H9 (cell line): Measurements from ENCODE around the gene FADS3. TPM values are rescaled to one million over a fixed set of nuclear protein-coding genes. Genes with fewer than 3 reads are reported as not detected.
A peak's percentile ranks its signal among the peaks of the same experiment; 100 is the strongest.

ENCODE experiments used
- DNase-seq: peaks from one replicate; pipeline ENCODE4 v3.0.0-alpha.2; 2017
- H2AFZ ChIP-seq: one replicate; pipeline ENCODE4 v1.6.1; 2013; ENCODE audit warnings: mild to moderate bottlenecking, low read length, control low read depth, moderate library complexity
- H2AK5ac ChIP-seq: 2 replicates; pipeline ENCODE4 v1.6.1; 2013; ENCODE audit warnings: low read length, control low read depth, mixed read lengths; ENCODE audit not compliant: insufficient read length
- H2BK120ac ChIP-seq: one replicate; pipeline ENCODE4 v1.6.1; 2013; ENCODE audit warnings: low read depth, mild to moderate bottlenecking, low read length, control low read depth, inconsistent platforms; ENCODE audit not compliant: poor library complexity, severe bottlenecking
- H2BK12ac ChIP-seq: 2 replicates; pipeline ENCODE4 v1.6.1; 2013; ENCODE audit warnings: low read length, control low read depth, mixed read lengths, low read depth; ENCODE audit not compliant: insufficient read length
- H2BK15ac ChIP-seq: 2 replicates; pipeline ENCODE4 v1.6.1; 2013; ENCODE audit warnings: low read depth, low read length, control low read depth
- H2BK20ac ChIP-seq: one replicate; pipeline ENCODE4 v1.6.1; 2013; ENCODE audit warnings: low read depth, mild to moderate bottlenecking, low read length, control low read depth, inconsistent platforms; ENCODE audit not compliant: poor library complexity, severe bottlenecking
- H2BK5ac ChIP-seq: 2 replicates; pipeline ENCODE4 v1.6.1; 2013; ENCODE audit warnings: low read length, control low read depth, mixed read lengths; ENCODE audit not compliant: insufficient read length
- H3K14ac ChIP-seq: 2 replicates; pipeline ENCODE4 v1.6.1; 2013; ENCODE audit warnings: low read length, control low read depth; ENCODE audit not compliant: insufficient read depth
- H3K18ac ChIP-seq: 2 replicates; pipeline ENCODE4 v1.6.1; 2013; ENCODE audit warnings: low read depth, mild to moderate bottlenecking, mixed read lengths, low read length, control low read depth; ENCODE audit not compliant: insufficient read length
- H3K23ac ChIP-seq: 2 replicates; pipeline ENCODE4 v1.6.1; 2013; ENCODE audit warnings: low read length, control low read depth, mixed read lengths, low read depth; ENCODE audit not compliant: insufficient read length
- H3K23me2 ChIP-seq: 2 replicates; pipeline ENCODE4 v1.6.1; 2013; ENCODE audit warnings: low read depth, mild to moderate bottlenecking, mixed read lengths, low read length, control low read depth; ENCODE audit not compliant: insufficient read length, poor library complexity, severe bottlenecking
- H3K27ac ChIP-seq: 2 replicates; pipeline ENCODE4 v1.5.1; 2013; ENCODE audit warnings: low read length, control low read depth, mixed read lengths, low read depth; ENCODE audit not compliant: insufficient read length
- H3K27me3 ChIP-seq: 2 replicates; pipeline ENCODE4 v1.6.1; 2013; ENCODE audit warnings: low read length, control low read depth, inconsistent platforms; ENCODE audit not compliant: insufficient read depth
- H3K4ac ChIP-seq: 2 replicates; pipeline ENCODE4 v1.6.1; 2013; ENCODE audit warnings: low read depth, mild to moderate bottlenecking, control low read depth, inconsistent platforms, low read length, moderate library complexity
- H3K4me1 ChIP-seq: 2 replicates; pipeline ENCODE4 v1.6.1; 2013; ENCODE audit warnings: low read length, control low read depth, inconsistent platforms; ENCODE audit not compliant: insufficient read depth
- H3K4me2 ChIP-seq: 2 replicates; pipeline ENCODE4 v1.6.1; 2013; ENCODE audit warnings: low read length, control low read depth, mixed read lengths; ENCODE audit not compliant: insufficient read length, insufficient read depth
- H3K56ac ChIP-seq: 2 replicates; pipeline ENCODE4 v1.6.1; 2013; ENCODE audit warnings: low read depth, mild to moderate bottlenecking, mixed read lengths, low read length, control low read depth; ENCODE audit not compliant: insufficient read length
- H3K79me1 ChIP-seq: 2 replicates; pipeline ENCODE4 v1.6.1; 2013; ENCODE audit warnings: low read depth, mild to moderate bottlenecking, moderate library complexity, low read length, control low read depth, inconsistent platforms; ENCODE audit not compliant: insufficient read depth, poor library complexity, severe bottlenecking
- H3K79me2 ChIP-seq: 2 replicates; pipeline ENCODE4 v1.6.1; 2013; ENCODE audit warnings: low read length, control low read depth, inconsistent platforms; ENCODE audit not compliant: insufficient read depth
- H3K9ac ChIP-seq: 2 replicates; pipeline ENCODE4 v1.6.1; 2013; ENCODE audit warnings: low read length, control low read depth, mixed read lengths; ENCODE audit not compliant: insufficient read length; ENCODE audit errors: extremely low read depth
- H3K9me3 ChIP-seq: one replicate; pipeline ENCODE4 v1.6.1; 2013; ENCODE audit warnings: low read depth, low read length, inconsistent platforms; ENCODE audit not compliant: control insufficient read depth
- H3T11ph ChIP-seq: one replicate; pipeline ENCODE4 v1.6.1; 2013; ENCODE audit warnings: mild to moderate bottlenecking, low read length, control low read depth, inconsistent platforms
- H4K20me1 ChIP-seq: one replicate; pipeline ENCODE4 v1.6.1; 2013; ENCODE audit not compliant: control insufficient read depth, insufficient read length, insufficient read depth
- H4K5ac ChIP-seq: 2 replicates; pipeline ENCODE4 v1.6.1; 2013; ENCODE audit warnings: low read depth, mild to moderate bottlenecking, mixed read lengths, low read length, control low read depth; ENCODE audit not compliant: insufficient read length
- H4K8ac ChIP-seq: replicated peaks from 2 replicates; pipeline ENCODE4 v1.6.1; 2013; ENCODE audit warnings: low read length, control low read depth, mixed read lengths, low read depth; ENCODE audit not compliant: insufficient read length
- H4K91ac ChIP-seq: 2 replicates; pipeline ENCODE4 v1.6.1; 2013; ENCODE audit warnings: low read depth, mild to moderate bottlenecking, moderate library complexity, mixed read lengths, low read length, control low read depth; ENCODE audit not compliant: insufficient read length
- H3K27ac Mint-ChIP-seq, 3 experiments: 2 replicates in 2 of 3; 3 replicates in 1 of 3; pipeline ENCODE4 v1.8.0; 2020 to 2021; ENCODE audit warnings: mixed read lengths in 3 of 3, mild to moderate bottlenecking in 1 of 3, moderate library complexity in 1 of 3
- H3K27me3 Mint-ChIP-seq: 2 replicates; pipeline ENCODE4 v1.8.0; 2021; ENCODE audit warnings: low read depth, mild to moderate bottlenecking, moderate library complexity, mixed read lengths
- H3K36me3 Mint-ChIP-seq, 3 experiments: 2 replicates in 2 of 3; 3 replicates in 1 of 3; pipeline ENCODE4 v1.8.0; 2020 to 2021; ENCODE audit warnings: low read depth in 3 of 3, mixed read lengths in 3 of 3; ENCODE audit not compliant: insufficient read depth in 1 of 3
- H3K4me1 Mint-ChIP-seq, 2 experiments: 2 replicates each; pipeline ENCODE4 v1.8.0; 2020; ENCODE audit warnings: mixed read lengths in 2 of 2
- H3K4me3 Mint-ChIP-seq, 2 experiments: 2 replicates in 1 of 2; 3 replicates in 1 of 2; pipeline ENCODE4 v1.8.0; 2020 to 2021; ENCODE audit warnings: mild to moderate bottlenecking in 2 of 2, mixed read lengths in 2 of 2, moderate library complexity in 1 of 2
- H3K9me3 Mint-ChIP-seq, 2 experiments: 2 replicates in 1 of 2; 3 replicates in 1 of 2; pipeline ENCODE4 v1.8.0; 2020; ENCODE audit warnings: mild to moderate bottlenecking in 2 of 2, mixed read lengths in 2 of 2, moderate library complexity in 1 of 2
- WGBS: extraction: QIAGEN DNeasy Blood & Tissue Kit; methylation state at CpG from one replicate; pipeline ENCODE4 v1.1.7; 2013; ENCODE audit warnings: missing lambda C conversion rate, low lambda C conversion rate, mixed read lengths; ENCODE audit not compliant: insufficient read length; ENCODE audit errors: extremely low coverage; 5-methylcytosine and 5-hydroxymethylcytosine counted together
- total RNA-seq: library from RNA; stranded (reverse); gene quantifications from 2 replicates; pipeline ENCODE4 v1.2.1, GENCODE V29; 2021
- TF ChIP-seq, protein P1 (sequence below): fragments of 200-600 bp; sonication (generic); conservative IDR thresholded peaks from 3 replicates; pipeline ENCODE4 v1.8.0; 2021; ENCODE audit warnings: antibody characterized with exemption, mild to moderate bottlenecking

Gene FADS3
- total RNA-seq, 1 experiment from 2014 or later = 34.9 TPM

GRCh38 chr11:61834278-61835048 lies 56.9 kb downstream of the FADS3 start:
- Histone ChIP-seq H3K4me1 (peaks cover 11% of the 10 kb centered on the region; the same call in 1 of the 2 replicates), H4K8ac (no peak overlapping the region), H2BK120ac (no peak overlapping the region), H3K9ac (no peak overlapping the region), H2BK15ac (no peak overlapping the region), H4K91ac (no peak overlapping the region), H3K27me3 (no peaks in the 10 kb centered on the region), H3K79me2 (peaks cover 32% of the 10 kb centered on the region; the same call in 1 of the 2 replicates), H4K5ac (no peak overlapping the region), H3K23me2 (peaks cover 5% of the 10 kb centered on the region), H4K20me1 (no peaks in the 10 kb centered on the region), H3T11ph (no peak overlapping the region), H2AK5ac (no peak overlapping the region), H3K9me3 (no peaks in the 10 kb centered on the region), H2AFZ (no peak overlapping the region), H3K18ac (peak overlapping the region; percentile 13), H3K14ac (no peak overlapping the region), H3K56ac (no peak overlapping the region), H3K4ac (no peak overlapping the region), H2BK5ac (peak overlapping the region; percentile 36), H3K79me1 (peaks cover 4% of the 10 kb centered on the region), H3K27ac (peak overlapping the region; percentile 57), H3K23ac (no peak overlapping the region), H2BK20ac (no peak overlapping the region), H2BK12ac (no peak overlapping the region), H3K4me2 (no peak overlapping the region)
- Mint-ChIP-seq H3K27ac (peak overlapping the region; percentile 92 to 98 (median 96)), H3K4me1 (peaks cover 56 to 59% of the 10 kb centered on the region in 2 experiments), H3K4me3 (peak overlapping the region in 1 of 2 experiments; percentile 70; a peak in 2 of 5 replicates), H3K36me3 (peaks cover 35 to 58% (median 58%) of the 10 kb centered on the region in 3 experiments), H3K27me3 (no peaks in the 10 kb centered on the region), H3K9me3 (no peaks in the 10 kb centered on the region)
- TF ChIP-seq, protein P1, sequence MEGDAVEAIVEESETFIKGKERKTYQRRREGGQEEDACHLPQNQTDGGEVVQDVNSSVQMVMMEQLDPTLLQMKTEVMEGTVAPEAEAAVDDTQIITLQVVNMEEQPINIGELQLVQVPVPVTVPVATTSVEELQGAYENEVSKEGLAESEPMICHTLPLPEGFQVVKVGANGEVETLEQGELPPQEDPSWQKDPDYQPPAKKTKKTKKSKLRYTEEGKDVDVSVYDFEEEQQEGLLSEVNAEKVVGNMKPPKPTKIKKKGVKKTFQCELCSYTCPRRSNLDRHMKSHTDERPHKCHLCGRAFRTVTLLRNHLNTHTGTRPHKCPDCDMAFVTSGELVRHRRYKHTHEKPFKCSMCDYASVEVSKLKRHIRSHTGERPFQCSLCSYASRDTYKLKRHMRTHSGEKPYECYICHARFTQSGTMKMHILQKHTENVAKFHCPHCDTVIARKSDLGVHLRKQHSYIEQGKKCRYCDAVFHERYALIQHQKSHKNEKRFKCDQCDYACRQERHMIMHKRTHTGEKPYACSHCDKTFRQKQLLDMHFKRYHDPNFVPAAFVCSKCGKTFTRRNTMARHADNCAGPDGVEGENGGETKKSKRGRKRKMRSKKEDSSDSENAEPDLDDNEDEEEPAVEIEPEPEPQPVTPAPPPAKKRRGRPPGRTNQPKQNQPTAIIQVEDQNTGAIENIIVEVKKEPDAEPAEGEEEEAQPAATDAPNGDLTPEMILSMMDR = no peak
- no CpG with 5 or more reads among the region's 12 CpGs for WGBS
- peak; percentile 90 for DNase-seq
